Gastroesophageal sphincter (tissue), 4 donors: ENCODE measurements around the gene P2RY14. TPM values are rescaled to one million over a fixed set of nuclear protein-coding genes. Genes with fewer than 3 reads are reported as not detected.

Source experiments
- ATAC-seq: fragments of 150-250 bp; one replicate; pipeline ENCODE4 v1.9.1; 2016; ENCODE audit warnings: mild to moderate bottlenecking, moderate library complexity
- H3K27ac ChIP-seq, 4 donors: fragments of 200-600 bp; sonication (generic) in 3 of 4; 1 replicate in 3 of 4; 2 replicates in 1 of 4; pipeline ENCODE4 v1.5.1; 2016 to 2019
- H3K27me3 ChIP-seq: fragments of 200-600 bp; sonication (generic); one replicate; pipeline ENCODE4 v1.5.1; 2019
- H3K36me3 ChIP-seq, 2 donors: fragments of 200-600 bp; sonication (generic); one replicate each; pipeline ENCODE4 v1.5.1; 2019; ENCODE audit warnings: control low read depth in 1 of 2
- H3K4me1 ChIP-seq, 3 donors: fragments of 200-600 bp; sonication (generic); 1 replicate in 2 of 3; 2 replicates in 1 of 3; pipeline ENCODE4 v1.5.1; 2016 to 2019; ENCODE audit warnings: control low read depth in 2 of 3
- H3K4me3 ChIP-seq, 2 donors: fragments of 200-600 bp; sonication (generic); one replicate each; pipeline ENCODE4 v1.5.1; 2019; ENCODE audit warnings: mild to moderate bottlenecking in 1 of 2, moderate library complexity in 1 of 2
- H3K9me3 ChIP-seq, 3 donors: fragments of 200-600 bp; sonication (generic); one replicate each; pipeline ENCODE4 v1.5.1; 2017 to 2019; ENCODE audit warnings: control low read depth in 2 of 3
- EP300 ChIP-seq: sonication (generic); formaldehyde crosslinking; IDR thresholded peaks from one replicate; pipeline ENCODE4 v1.6.1; 2017; ENCODE audit warnings: antibody characterized with exemption, mild to moderate bottlenecking
- POLR2A ChIP-seq, 2 donors: fragments of 450-650 bp; IDR thresholded peaks; one replicate each; pipeline ENCODE4 v1.6.1; 2017; ENCODE audit warnings: antibody characterized with exemption in 2 of 2, mild to moderate bottlenecking in 2 of 2, moderate library complexity in 1 of 2
- POLR2AphosphoS5 ChIP-seq: sonication (generic); formaldehyde crosslinking; IDR thresholded peaks from one replicate; pipeline ENCODE4 v1.6.1; 2017; ENCODE audit warnings: antibody characterized with exemption
- WGBS, 2 donors: methylation state at CpG; one replicate each; pipeline ENCODE4 v1.1.5; 2018; ENCODE audit warnings: low coverage in 1 of 2; 5-methylcytosine and 5-hydroxymethylcytosine counted together
- total RNA-seq, 4 donors: library from RNA; depleted of rRNA; stranded (reverse); fragments of >200 nt; gene quantifications; one replicate each; pipeline ENCODE4 v1.1.0, GENCODE V29; 2016
- TF ChIP-seq, protein P1 (sequence below), 4 experiments: fragments of 200-600 bp in 2 of 4; fragments of 450-650 bp in 2 of 4; sonication (generic) in 1 of 4; IDR thresholded peaks; one replicate each; pipeline ENCODE4 v1.5.1; 2017 to 2019; ENCODE audit warnings: antibody characterized with exemption in 4 of 4, mild to moderate bottlenecking in 2 of 4, moderate library complexity in 2 of 4

P2RY14 gene
- total RNA-seq, 4 donors from 2014 or later: 1.8 to 90.5 (median 16.2) TPM

DNA sequence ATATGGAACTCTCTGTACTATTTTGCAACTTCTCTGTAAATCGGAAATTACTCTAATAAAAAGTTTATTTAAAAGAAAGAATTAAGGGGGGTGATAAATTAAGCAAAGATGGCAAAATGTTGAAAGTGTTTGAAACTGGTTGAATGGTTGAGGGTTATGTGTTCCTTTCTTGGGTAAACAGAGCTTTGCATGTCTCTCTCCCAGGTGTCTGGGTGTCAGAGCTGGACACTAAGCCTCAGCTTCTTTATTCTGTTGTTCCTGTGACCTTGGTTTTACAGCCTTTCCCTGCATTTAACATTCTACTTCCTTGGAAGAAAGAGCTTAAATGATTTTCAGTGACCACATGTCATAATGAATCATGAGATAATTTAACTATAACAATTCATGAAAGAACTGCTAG is 82.5 kb downstream of the P2RY14 start:
- no peak overlapping the region for H3K27ac ChIP-seq
- no peak overlapping the region for H3K4me3 ChIP-seq
- 78 to 80% methylated on average over 1 of the region's 1 CpG for WGBS, 2 donors
- no peaks in the 10 kb centered on the region for H3K9me3 ChIP-seq
- no peaks in the 10 kb centered on the region for H3K36me3 ChIP-seq
- no peak for TF ChIP-seq EP300
- no peak for TF ChIP-seq POLR2A (IDR thresholded peaks at IDR 0.05)
- TF ChIP-seq, protein P1, sequence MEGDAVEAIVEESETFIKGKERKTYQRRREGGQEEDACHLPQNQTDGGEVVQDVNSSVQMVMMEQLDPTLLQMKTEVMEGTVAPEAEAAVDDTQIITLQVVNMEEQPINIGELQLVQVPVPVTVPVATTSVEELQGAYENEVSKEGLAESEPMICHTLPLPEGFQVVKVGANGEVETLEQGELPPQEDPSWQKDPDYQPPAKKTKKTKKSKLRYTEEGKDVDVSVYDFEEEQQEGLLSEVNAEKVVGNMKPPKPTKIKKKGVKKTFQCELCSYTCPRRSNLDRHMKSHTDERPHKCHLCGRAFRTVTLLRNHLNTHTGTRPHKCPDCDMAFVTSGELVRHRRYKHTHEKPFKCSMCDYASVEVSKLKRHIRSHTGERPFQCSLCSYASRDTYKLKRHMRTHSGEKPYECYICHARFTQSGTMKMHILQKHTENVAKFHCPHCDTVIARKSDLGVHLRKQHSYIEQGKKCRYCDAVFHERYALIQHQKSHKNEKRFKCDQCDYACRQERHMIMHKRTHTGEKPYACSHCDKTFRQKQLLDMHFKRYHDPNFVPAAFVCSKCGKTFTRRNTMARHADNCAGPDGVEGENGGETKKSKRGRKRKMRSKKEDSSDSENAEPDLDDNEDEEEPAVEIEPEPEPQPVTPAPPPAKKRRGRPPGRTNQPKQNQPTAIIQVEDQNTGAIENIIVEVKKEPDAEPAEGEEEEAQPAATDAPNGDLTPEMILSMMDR (IDR thresholded peaks at IDR 0.05): no peak
- no peak for TF ChIP-seq POLR2AphosphoS5
- ATAC-seq: no peak
- H3K27me3 ChIP-seq: no peaks in the 10 kb centered on the region
- no peaks in the 10 kb centered on the region for H3K4me1 ChIP-seq

- Histone ChIP-seq H3K36me3 (no peaks in the 10 kb centered on the region), H3K9me3 (no peaks in the 10 kb centered on the region), H3K27me3 (no peaks in the 10 kb centered on the region), H3K4me1 (no peaks in the 10 kb centered on the region), H3K27ac (no peak overlapping the region), H3K4me3 (no peak overlapping the region)
- ATAC-seq: no peak
- 92 to 95% methylated on average over 6 of the region's 6 CpGs for WGBS, 2 donors
- TF ChIP-seq, protein P1 (IDR thresholded peaks at IDR 0.05): no peak
- TF ChIP-seq POLR2AphosphoS5: no peak
- no peak for TF ChIP-seq POLR2A (IDR thresholded peaks at IDR 0.05)
- TF ChIP-seq EP300: no peak
These were observed 85.8 kb downstream of the P2RY14 start for GRCh38 chr3:151192545-151192944.

- ATAC-seq: no peak
- H3K27me3 ChIP-seq: no peaks in the 10 kb centered on the region
- WGBS, 2 donors: 75 to 100% methylated on average over 1 of the region's 1 CpG
- no peaks in the 10 kb centered on the region for H3K9me3 ChIP-seq
- H3K4me1 ChIP-seq: no peaks in the 10 kb centered on the region
- no peak overlapping the region for H3K4me3 ChIP-seq
- H3K36me3 ChIP-seq: no peaks in the 10 kb centered on the region
- TF ChIP-seq, protein P1 (IDR thresholded peaks at IDR 0.05): no peak
- TF ChIP-seq POLR2AphosphoS5: no peak
- no peak for TF ChIP-seq EP300
- no peak for TF ChIP-seq POLR2A (IDR thresholded peaks at IDR 0.05)
- no peak overlapping the region for H3K27ac ChIP-seq
These were observed 87.2 kb downstream of the P2RY14 start for GRCh38 chr3:151191095-151191494.

- TF ChIP-seq POLR2A (IDR thresholded peaks at IDR 0.05) (no peak), POLR2AphosphoS5 (no peak), EP300 (no peak)
- TF ChIP-seq, protein P1 (IDR thresholded peaks at IDR 0.05): no peak
- H3K9me3 ChIP-seq: no peaks in the 10 kb centered on the region
- no peaks in the 10 kb centered on the region for H3K36me3 ChIP-seq
- WGBS, 2 donors: 57 to 73% methylated on average over 5 of the region's 5 CpGs
- no peaks in the 10 kb centered on the region for H3K27me3 ChIP-seq
- ATAC-seq: peak; percentile 36
- H3K27ac ChIP-seq: no peak overlapping the region
- H3K4me1 ChIP-seq: no peaks in the 10 kb centered on the region
- H3K4me3 ChIP-seq: no peak overlapping the region
These were observed 95.1 kb downstream of the P2RY14 start for GRCh38 chr3:151183265-151183671.

GRCh38 chr3:151182349-151183079 is 95.8 kb downstream of the P2RY14 start:
- Histone ChIP-seq H3K4me1 (no peaks in the 10 kb centered on the region), H3K4me3 (no peak overlapping the region), H3K27ac (no peak overlapping the region), H3K9me3 (no peaks in the 10 kb centered on the region), H3K27me3 (no peaks in the 10 kb centered on the region), H3K36me3 (no peaks in the 10 kb centered on the region)
- 69 to 84% methylated on average over 5 of the region's 5 CpGs for WGBS, 2 donors
- TF ChIP-seq POLR2AphosphoS5 (no peak), POLR2A (IDR thresholded peaks at IDR 0.05) (no peak), EP300 (no peak)
- TF ChIP-seq, protein P1 (IDR thresholded peaks at IDR 0.05): no peak
- no peak for ATAC-seq
